Suprapubic skin (tissue), 3 donors: ENCODE data around the gene STK24.

Experiments used
- CTCF ChIP-seq, 2 donors: fragments of 200-600 bp in 1 of 2; fragments of 450-650 bp in 1 of 2; sonication (generic) in 1 of 2; IDR thresholded peaks; one replicate each; pipeline ENCODE4 v1.5.1; 2016 to 2019; ENCODE audit warnings: antibody characterized with exemption in 2 of 2, mild to moderate bottlenecking in 1 of 2, moderate library complexity in 1 of 2
- EP300 ChIP-seq: sonication (generic); formaldehyde crosslinking; IDR thresholded peaks from one replicate; pipeline ENCODE4 v1.6.1; 2017; ENCODE audit warnings: antibody characterized with exemption

DNA sequence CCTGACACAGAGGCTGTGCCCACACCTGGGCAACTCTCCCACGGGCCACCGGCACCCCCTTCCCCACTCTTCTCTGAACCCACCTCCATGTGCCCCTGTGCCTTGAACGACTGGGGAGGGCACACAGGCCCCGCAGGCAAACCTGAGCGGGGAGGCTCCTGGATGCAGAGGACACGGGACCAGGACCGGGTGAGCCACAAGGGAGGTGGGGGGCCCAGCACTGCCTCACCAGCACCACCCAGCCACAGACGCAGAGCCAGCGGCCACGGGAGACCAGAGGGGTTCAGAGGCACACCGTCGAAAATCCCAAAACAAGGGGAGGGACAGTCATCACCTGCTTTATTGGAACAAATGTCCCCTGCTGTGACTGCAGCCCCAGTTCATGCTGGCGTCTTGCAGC lies 49.4 kb downstream of the STK24 start:
- TF ChIP-seq CTCF (IDR thresholded peaks at IDR 0.05) (no peak), EP300 (no peak)
